Prostate gland (tissue), 2 donors: ENCODE measurements around the gene MEMO1.
"Not testable (repeated sequence)": the region's sequence is repeated elsewhere in the genome, so short reads cannot be mapped to it uniquely, and the experiment has no call there.

ENCODE experiments used
- POLR2A ChIP-seq: fragments of 450-650 bp; IDR thresholded peaks from one replicate; pipeline ENCODE4 v1.6.1; 2016; ENCODE audit warnings: antibody characterized with exemption, mild to moderate bottlenecking
- TF ChIP-seq, protein P1 (sequence below), 4 experiments: fragments of 200-600 bp in 2 of 4; fragments of 450-650 bp in 2 of 4; sonication (generic) in 2 of 4; IDR thresholded peaks; 1 replicate in 3 of 4; 2 replicates in 1 of 4; pipeline ENCODE4 v1.5.1; 2016 to 2019; ENCODE audit warnings: antibody characterized with exemption in 4 of 4, mild to moderate bottlenecking in 2 of 4, moderate library complexity in 2 of 4

DNA sequence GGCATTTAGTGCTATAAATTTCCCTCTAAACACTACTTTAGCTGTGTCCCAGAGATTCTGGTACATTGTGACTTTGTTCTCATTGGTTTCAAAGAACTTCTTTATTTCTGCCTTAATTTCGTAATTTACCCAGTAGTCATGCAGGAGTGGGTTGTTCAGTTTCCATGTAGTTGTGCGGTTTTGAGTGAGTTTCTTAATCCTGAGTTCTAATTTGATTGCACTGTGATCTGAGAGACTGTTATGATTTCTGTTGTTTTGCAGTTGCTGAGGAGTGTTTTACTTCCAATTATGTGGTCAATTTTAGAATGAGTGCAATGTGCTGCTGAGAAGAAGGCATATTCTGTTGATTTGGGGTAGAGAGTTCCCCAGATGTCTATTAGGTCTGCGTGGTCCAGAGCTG is 112.5 kb downstream of the MEMO1 start:
- TF ChIP-seq, protein P1, sequence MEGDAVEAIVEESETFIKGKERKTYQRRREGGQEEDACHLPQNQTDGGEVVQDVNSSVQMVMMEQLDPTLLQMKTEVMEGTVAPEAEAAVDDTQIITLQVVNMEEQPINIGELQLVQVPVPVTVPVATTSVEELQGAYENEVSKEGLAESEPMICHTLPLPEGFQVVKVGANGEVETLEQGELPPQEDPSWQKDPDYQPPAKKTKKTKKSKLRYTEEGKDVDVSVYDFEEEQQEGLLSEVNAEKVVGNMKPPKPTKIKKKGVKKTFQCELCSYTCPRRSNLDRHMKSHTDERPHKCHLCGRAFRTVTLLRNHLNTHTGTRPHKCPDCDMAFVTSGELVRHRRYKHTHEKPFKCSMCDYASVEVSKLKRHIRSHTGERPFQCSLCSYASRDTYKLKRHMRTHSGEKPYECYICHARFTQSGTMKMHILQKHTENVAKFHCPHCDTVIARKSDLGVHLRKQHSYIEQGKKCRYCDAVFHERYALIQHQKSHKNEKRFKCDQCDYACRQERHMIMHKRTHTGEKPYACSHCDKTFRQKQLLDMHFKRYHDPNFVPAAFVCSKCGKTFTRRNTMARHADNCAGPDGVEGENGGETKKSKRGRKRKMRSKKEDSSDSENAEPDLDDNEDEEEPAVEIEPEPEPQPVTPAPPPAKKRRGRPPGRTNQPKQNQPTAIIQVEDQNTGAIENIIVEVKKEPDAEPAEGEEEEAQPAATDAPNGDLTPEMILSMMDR (IDR thresholded peaks at IDR 0.05), result not testable (repeated sequence)
- TF ChIP-seq POLR2A, result not testable (repeated sequence)
